ENCODE results near the gene C7orf33.

DNA sequence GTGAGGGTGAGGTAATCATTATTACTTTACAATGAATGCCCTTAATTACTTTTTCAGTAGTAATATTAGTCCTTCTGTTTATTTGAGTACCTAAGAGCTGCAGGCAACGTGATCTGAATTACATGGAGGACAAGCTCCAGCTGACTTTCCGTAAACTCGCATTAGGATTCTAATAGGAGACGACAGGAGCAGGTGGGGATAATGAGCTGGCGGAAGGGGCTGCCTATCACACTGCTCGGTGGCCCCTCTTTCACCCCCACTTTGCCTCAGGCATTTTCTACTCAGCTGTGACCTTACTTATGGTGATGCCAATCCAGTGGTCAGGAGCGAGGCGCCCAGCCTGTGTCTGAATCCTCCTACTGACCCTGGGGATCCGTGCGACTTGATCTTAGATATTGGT lies at the start of gene C7orf33:
- TF ChIP-seq, protein P1, sequence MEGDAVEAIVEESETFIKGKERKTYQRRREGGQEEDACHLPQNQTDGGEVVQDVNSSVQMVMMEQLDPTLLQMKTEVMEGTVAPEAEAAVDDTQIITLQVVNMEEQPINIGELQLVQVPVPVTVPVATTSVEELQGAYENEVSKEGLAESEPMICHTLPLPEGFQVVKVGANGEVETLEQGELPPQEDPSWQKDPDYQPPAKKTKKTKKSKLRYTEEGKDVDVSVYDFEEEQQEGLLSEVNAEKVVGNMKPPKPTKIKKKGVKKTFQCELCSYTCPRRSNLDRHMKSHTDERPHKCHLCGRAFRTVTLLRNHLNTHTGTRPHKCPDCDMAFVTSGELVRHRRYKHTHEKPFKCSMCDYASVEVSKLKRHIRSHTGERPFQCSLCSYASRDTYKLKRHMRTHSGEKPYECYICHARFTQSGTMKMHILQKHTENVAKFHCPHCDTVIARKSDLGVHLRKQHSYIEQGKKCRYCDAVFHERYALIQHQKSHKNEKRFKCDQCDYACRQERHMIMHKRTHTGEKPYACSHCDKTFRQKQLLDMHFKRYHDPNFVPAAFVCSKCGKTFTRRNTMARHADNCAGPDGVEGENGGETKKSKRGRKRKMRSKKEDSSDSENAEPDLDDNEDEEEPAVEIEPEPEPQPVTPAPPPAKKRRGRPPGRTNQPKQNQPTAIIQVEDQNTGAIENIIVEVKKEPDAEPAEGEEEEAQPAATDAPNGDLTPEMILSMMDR (IDR thresholded peaks at IDR 0.05; ENCODE audit: control extremely low read depth in 1 of 3, insufficient read depth in 1 of 3, low read depth in 1 of 3, low read length in 3 of 3) = no peak
- TF ChIP-seq SUZ12 (IDR thresholded peaks at IDR 0.05; ENCODE audit: low read length) = no peak
- no peak for TF ChIP-seq CEBPB (IDR thresholded peaks at IDR 0.05; ENCODE audit: low read depth, low read length)
- no peak for TF ChIP-seq RAD21 (IDR thresholded peaks at IDR 0.05 in 1 of 2, conservative IDR thresholded peaks at IDR 0.05 in 1 of 2; ENCODE audit: low read depth in 2 of 2, low read length in 2 of 2)
- TF ChIP-seq YY1 (IDR thresholded peaks at IDR 0.05; ENCODE audit: low read depth, low read length) = no peak
- no peak for TF ChIP-seq TAF7 (optimal IDR thresholded peaks at IDR 0.05; ENCODE audit: borderline replicate concordance, low read depth, low read length)
- TF ChIP-seq POLR2AphosphoS5 (IDR thresholded peaks at IDR 0.05; ENCODE audit: low read depth, low read length) = no peak
- no peak for TF ChIP-seq EZH2 (IDR thresholded peaks at IDR 0.05; ENCODE audit: low read depth, low read length, severe bottlenecking)
- no peak for TF ChIP-seq CHD1 (IDR thresholded peaks at IDR 0.05; ENCODE audit: low read depth, low read length)
- TF ChIP-seq JUND (IDR thresholded peaks at IDR 0.05; ENCODE audit: low read length) = no peak
- no peak for TF ChIP-seq MAFK (IDR thresholded peaks at IDR 0.05; ENCODE audit: low read depth, low read length)
- no peak for TF ChIP-seq CBX5 (IDR thresholded peaks at IDR 0.05; ENCODE audit: low read depth, low read length)
- no peak for TF ChIP-seq SP1 (IDR thresholded peaks at IDR 0.05; ENCODE audit: low read depth, low read length)
- TF ChIP-seq POLR2A (IDR thresholded peaks at IDR 0.05; ENCODE audit: control extremely low read depth in 1 of 2, low read depth in 2 of 2, low read length in 2 of 2) = no peak

All from H1 (cell line).